ENCODE results near the gene MAOA. TPM values are rescaled to one million over a fixed set of nuclear protein-coding genes. Genes with fewer than 3 reads are reported as not detected.

Gene MAOA
- total and polyA plus RNA-seq, 9 of the 15 experiments (the other 6 are each of a cell fraction or from before 2014, with no cell fraction given): 0.68 to 2.7 (median 1.9) TPM

DNA sequence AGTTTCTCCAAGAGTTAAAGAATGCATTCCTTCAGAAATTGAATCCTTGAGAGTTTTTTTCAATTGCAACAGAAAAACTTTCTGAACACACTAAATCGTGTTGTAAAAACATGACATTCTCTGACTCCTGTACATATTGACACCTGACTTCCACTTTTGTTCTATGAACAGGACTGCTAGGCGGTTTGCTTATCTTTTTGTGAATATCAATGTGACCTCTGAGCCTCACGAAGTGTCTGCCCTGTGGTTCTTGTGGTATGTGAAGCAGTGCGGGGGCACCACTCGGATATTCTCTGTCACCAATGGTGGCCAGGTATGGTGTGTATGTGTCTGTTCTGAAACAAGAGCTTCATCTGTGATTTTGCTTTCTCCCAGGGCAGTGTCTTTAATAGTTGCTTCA, 71.9 kb downstream of the MAOA start:
- no peaks in the 10 kb centered on the region for H3K9me1 ChIP-seq (ENCODE audit: control insufficient read depth, insufficient read depth, low read length)
- CTCF ChIA-PET (ENCODE audit: low intra/inter-chr PET ratio): no interaction called here

More for the DNA sequence above, 71.9 kb downstream of the MAOA start:
- no peak for DNase-seq (ENCODE audit: extremely low read depth in 1 of 4, low spot score in 3 of 4)
- no peak overlapping the region for H2AFZ ChIP-seq (ENCODE audit: low read depth, low read length)
- no TSS peak for BruUV-seq (replicated peaks)
- H3K4me2 ChIP-seq (ENCODE audit: insufficient read depth, low read length): no peak overlapping the region
- no peaks in the 10 kb centered on the region for H4K20me1 ChIP-seq (replicated peaks; ENCODE audit: control insufficient read depth, insufficient read depth, low read length)
- no peak for TF ChIP-seq POLR2B (IDR thresholded peaks at IDR 0.05; ENCODE audit: low read depth, partially characterized antibody)
- TF ChIP-seq, protein P1, sequence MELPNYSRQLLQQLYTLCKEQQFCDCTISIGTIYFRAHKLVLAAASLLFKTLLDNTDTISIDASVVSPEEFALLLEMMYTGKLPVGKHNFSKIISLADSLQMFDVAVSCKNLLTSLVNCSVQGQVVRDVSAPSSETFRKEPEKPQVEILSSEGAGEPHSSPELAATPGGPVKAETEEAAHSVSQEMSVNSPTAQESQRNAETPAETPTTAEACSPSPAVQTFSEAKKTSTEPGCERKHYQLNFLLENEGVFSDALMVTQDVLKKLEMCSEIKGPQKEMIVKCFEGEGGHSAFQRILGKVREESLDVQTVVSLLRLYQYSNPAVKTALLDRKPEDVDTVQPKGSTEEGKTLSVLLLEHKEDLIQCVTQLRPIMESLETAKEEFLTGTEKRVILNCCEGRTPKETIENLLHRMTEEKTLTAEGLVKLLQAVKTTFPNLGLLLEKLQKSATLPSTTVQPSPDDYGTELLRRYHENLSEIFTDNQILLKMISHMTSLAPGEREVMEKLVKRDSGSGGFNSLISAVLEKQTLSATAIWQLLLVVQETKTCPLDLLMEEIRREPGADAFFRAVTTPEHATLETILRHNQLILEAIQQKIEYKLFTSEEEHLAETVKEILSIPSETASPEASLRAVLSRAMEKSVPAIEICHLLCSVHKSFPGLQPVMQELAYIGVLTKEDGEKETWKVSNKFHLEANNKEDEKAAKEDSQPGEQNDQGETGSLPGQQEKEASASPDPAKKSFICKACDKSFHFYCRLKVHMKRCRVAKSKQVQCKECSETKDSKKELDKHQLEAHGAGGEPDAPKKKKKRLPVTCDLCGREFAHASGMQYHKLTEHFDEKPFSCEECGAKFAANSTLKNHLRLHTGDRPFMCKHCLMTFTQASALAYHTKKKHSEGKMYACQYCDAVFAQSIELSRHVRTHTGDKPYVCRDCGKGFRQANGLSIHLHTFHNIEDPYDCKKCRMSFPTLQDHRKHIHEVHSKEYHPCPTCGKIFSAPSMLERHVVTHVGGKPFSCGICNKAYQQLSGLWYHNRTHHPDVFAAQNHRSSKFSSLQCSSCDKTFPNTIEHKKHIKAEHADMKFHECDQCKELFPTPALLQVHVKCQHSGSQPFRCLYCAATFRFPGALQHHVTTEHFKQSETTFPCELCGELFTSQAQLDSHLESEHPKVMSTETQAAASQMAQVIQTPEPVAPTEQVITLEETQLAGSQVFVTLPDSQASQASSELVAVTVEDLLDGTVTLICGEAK (IDR thresholded peaks at IDR 0.05): no peak
- TF ChIP-seq, protein P1 (CRISPR knock-in tag; IDR thresholded peaks at IDR 0.05): 0 out of 2 replicates have a peak, but pooled peaks have one; percentile 31
- TF ChIP-seq FOXA3 (CRISPR knock-in tag; conservative IDR thresholded peaks at IDR 0.05 in 1 of 2, IDR thresholded peaks at IDR 0.05 in 1 of 2): no peak
- TF ChIP-seq ZSCAN29 (IDR thresholded peaks at IDR 0.05): no peak
- no peak for TF ChIP-seq ZNF586 (CRISPR knock-in tag; conservative IDR thresholded peaks at IDR 0.05)
- TF ChIP-seq ZC3H11A (IDR thresholded peaks at IDR 0.05; ENCODE audit: low read depth, low read length): no peak
- POLR2A ChIA-PET: interaction anchor here (0.7 kb wide), 1 partner anchor 84 kb away, joined by 3 read pairs; no protein-coding TSS in a partner anchor
- no peak for ATAC-seq
- H3K36me3 ChIP-seq (ENCODE audit: control insufficient read depth, insufficient read depth, low read length): no peaks in the 10 kb centered on the region
- H3K27ac ChIP-seq (ENCODE audit: extremely low read depth, low read depth, low read length): no peak overlapping the region
- no peaks in the 10 kb centered on the region for H3K4me1 ChIP-seq (replicated peaks in 1 of 2; ENCODE audit: control insufficient read depth in 2 of 2, insufficient read depth in 2 of 2, low read length in 2 of 2)
- WGBS (ENCODE audit: insufficient coverage, low coverage, missing lambda C conversion rate): 2% methylated on average over 5 of the region's 5 CpGs
- intact Hi-C loops (cut with micrococcal nuclease) (no loop called here), in situ Hi-C loops (cut with MboI) (no loop called here)
- no peaks in the 10 kb centered on the region for H3K9me3 ChIP-seq (replicated peaks; ENCODE audit: control insufficient read depth, insufficient read depth, low read depth, low read length)
- no peaks in the 10 kb centered on the region for H3K79me2 ChIP-seq (ENCODE audit: control insufficient read depth, insufficient read depth, low read length)
- no peak overlapping the region for H3K9ac ChIP-seq (ENCODE audit: insufficient read depth in 1 of 2, low read depth in 2 of 2, low read length in 2 of 2)
- H3K4me3 ChIP-seq: no peak overlapping the region
- no peak for FAIRE-seq
- H3K27me3 ChIP-seq (ENCODE audit: control insufficient read depth in 2 of 2, insufficient read depth in 2 of 2, low read length in 2 of 2): no peaks in the 10 kb centered on the region
